CD4-positive, alpha-beta T cell (primary cell): ENCODE measurements around the gene RFNG. TPM values are rescaled to one million over a fixed set of nuclear protein-coding genes. Genes with fewer than 3 reads are reported as not detected.
"Not testable (repeated sequence)": the region's sequence is repeated elsewhere in the genome, so short reads cannot be mapped to it uniquely, and the experiment has no call there.

Source experiments
- ATAC-seq: fragments of 200-7000 bp; cut with Tn5 transposase; one replicate; pipeline ENCODE4 v1.10.0; 2022; ENCODE audit warnings: mild to moderate bottlenecking; ENCODE audit not compliant: poor library complexity
- CTCF ChIA-PET: fragments of 350-600 bp; sonication (Branson Sonifier 250); formaldehyde crosslinking; loops from one replicate; lab custom pipeline; 2021; ENCODE audit warnings: antibody characterized with exemption, inconsistent platforms; lab: Charles Lee
- POLR2A ChIA-PET: fragments of 350-600 bp; sonication (Branson Sonifier 250); formaldehyde crosslinking; loops from one replicate; lab custom pipeline; 2021; ENCODE audit warnings: antibody characterized with exemption, inconsistent platforms; lab: Charles Lee
- DNase-seq, 14 experiments: peaks; one replicate each; pipeline ENCODE4 v3.0.0-alpha.2; 2013 to 2020; ENCODE audit warnings: mixed read lengths in 2 of 14
- H3K27ac ChIP-seq, 2 donors: one replicate each; pipeline versions ENCODE4 v1.5.1 to v1.7.0; 2013; ENCODE audit warnings: low read length in 2 of 2, low read depth in 1 of 2, mild to moderate bottlenecking in 1 of 2
- H3K27me3 ChIP-seq, 2 experiments: 1 replicate in 1 of 2; 2 replicates in 1 of 2; pipeline versions ENCODE4 v1.6.1 to v1.7.0; 2013; ENCODE audit warnings: low read length in 2 of 2, control low read depth in 1 of 2, mild to moderate bottlenecking in 1 of 2, moderate library complexity in 1 of 2; ENCODE audit not compliant: insufficient read depth in 2 of 2, control insufficient read depth in 1 of 2
- H3K36me3 ChIP-seq: one replicate; pipeline ENCODE4 v1.6.1; 2013; ENCODE audit warnings: low read length, control low read depth; ENCODE audit not compliant: insufficient read depth
- H3K4me1 ChIP-seq: one replicate; pipeline ENCODE4 v1.6.1; 2013; ENCODE audit warnings: low read length, control low read depth; ENCODE audit not compliant: insufficient read depth
- H3K4me3 ChIP-seq: one replicate; pipeline ENCODE4 v1.5.1; 2013; ENCODE audit warnings: mild to moderate bottlenecking, low read length, moderate library complexity
- H3K9me3 ChIP-seq, 2 experiments: 1 replicate in 1 of 2; 2 replicates in 1 of 2; pipeline versions ENCODE4 v1.6.1 to v1.7.0; 2013; ENCODE audit warnings: low read length in 2 of 2, mild to moderate bottlenecking in 2 of 2, control low read depth in 1 of 2, moderate library complexity in 1 of 2; ENCODE audit not compliant: control insufficient read depth in 1 of 2, insufficient read depth in 1 of 2
- H3K27ac Mint-ChIP-seq: one replicate; pipeline ENCODE4 v1.8.0; 2020; ENCODE audit warnings: mixed read lengths
- H3K27me3 Mint-ChIP-seq: one replicate; pipeline ENCODE4 v1.8.0; 2021; ENCODE audit warnings: mixed read lengths
- H3K36me3 Mint-ChIP-seq: one replicate; pipeline ENCODE4 v1.8.0; 2021; ENCODE audit warnings: low read depth, mixed read lengths
- H3K4me1 Mint-ChIP-seq: one replicate; pipeline ENCODE4 v1.8.0; 2021; ENCODE audit warnings: low read depth, mixed read lengths
- H3K4me3 Mint-ChIP-seq: one replicate; pipeline ENCODE4 v1.8.0; 2020; ENCODE audit warnings: mild to moderate bottlenecking, mixed read lengths
- H3K9me3 Mint-ChIP-seq: one replicate; pipeline ENCODE4 v1.8.0; 2020; ENCODE audit warnings: mixed read lengths
- intact Hi-C, 2 experiments: fragments of 100-400 bp; cut with DNase I in 1 of 2; cut with micrococcal nuclease in 1 of 2; formaldehyde crosslinking; loops; one replicate each; pipeline versions ENCODE4 v1.15.1 to v1.9.0; 2023 to 2025; cut with DNase I, micrococcal nuclease
- total RNA-seq, 174 experiments: library from RNA in 2 of 174; stranded (reverse) in 2 of 174; gene quantifications; one replicate each; pipeline ENCODE4 v1.2.3 and lab custom pipeline; 2021 to 2026
- TF ChIP-seq, protein P1 (sequence below): fragments of 200-600 bp; IDR thresholded peaks from one replicate; pipeline ENCODE4 v1.8.0; 2022; ENCODE audit warnings: antibody characterized with exemption, mild to moderate bottlenecking

Gene RFNG
- total RNA-seq, 2 experiments from 2014 or later, result 28.1 to 31.2 TPM

DNA sequence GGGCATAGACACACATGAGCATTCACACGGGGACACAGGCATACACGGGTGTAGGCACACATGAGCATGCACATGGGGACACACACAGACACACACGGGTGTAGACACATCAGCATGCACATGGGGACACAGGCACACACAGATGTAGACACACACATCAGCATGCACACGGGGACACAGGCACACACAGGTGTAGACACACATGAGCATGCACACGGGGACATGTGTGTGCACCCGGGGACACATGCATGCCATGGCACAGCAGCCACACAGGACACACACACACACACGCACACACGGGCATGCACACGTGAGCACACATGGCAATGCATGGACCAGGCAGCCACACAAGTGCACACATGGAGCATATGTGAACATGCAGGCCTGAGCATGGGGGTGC, 9.0 kb downstream of the RFNG start:
- no peaks in the 10 kb centered on the region for H3K27me3 Mint-ChIP-seq
- H3K36me3 ChIP-seq, result peaks cover 5% of the 10 kb centered on the region
- DNase-seq, result no peak
- no peak overlapping the region for H3K27ac Mint-ChIP-seq
- TF ChIP-seq, protein P1, sequence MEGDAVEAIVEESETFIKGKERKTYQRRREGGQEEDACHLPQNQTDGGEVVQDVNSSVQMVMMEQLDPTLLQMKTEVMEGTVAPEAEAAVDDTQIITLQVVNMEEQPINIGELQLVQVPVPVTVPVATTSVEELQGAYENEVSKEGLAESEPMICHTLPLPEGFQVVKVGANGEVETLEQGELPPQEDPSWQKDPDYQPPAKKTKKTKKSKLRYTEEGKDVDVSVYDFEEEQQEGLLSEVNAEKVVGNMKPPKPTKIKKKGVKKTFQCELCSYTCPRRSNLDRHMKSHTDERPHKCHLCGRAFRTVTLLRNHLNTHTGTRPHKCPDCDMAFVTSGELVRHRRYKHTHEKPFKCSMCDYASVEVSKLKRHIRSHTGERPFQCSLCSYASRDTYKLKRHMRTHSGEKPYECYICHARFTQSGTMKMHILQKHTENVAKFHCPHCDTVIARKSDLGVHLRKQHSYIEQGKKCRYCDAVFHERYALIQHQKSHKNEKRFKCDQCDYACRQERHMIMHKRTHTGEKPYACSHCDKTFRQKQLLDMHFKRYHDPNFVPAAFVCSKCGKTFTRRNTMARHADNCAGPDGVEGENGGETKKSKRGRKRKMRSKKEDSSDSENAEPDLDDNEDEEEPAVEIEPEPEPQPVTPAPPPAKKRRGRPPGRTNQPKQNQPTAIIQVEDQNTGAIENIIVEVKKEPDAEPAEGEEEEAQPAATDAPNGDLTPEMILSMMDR, result no peak
- no peaks in the 10 kb centered on the region for H3K9me3 ChIP-seq
- no peak overlapping the region for H3K4me3 Mint-ChIP-seq
- ChIA-PET POLR2A (no interaction called here), CTCF (no interaction called here)
- H3K36me3 Mint-ChIP-seq, result peaks cover 10% of the 10 kb centered on the region
- peaks cover 9% of the 10 kb centered on the region for H3K4me1 Mint-ChIP-seq
- H3K27me3 ChIP-seq, result no peaks in the 10 kb centered on the region
- ATAC-seq, result no peak
- intact Hi-C loops, result no loop called here
- H3K27ac ChIP-seq, result no peak overlapping the region
- no peak overlapping the region for H3K4me3 ChIP-seq
- H3K4me1 ChIP-seq, result peaks cover 5% of the 10 kb centered on the region
- H3K9me3 Mint-ChIP-seq, result no peaks in the 10 kb centered on the region

GRCh38 chr17:82041144-82041814, 10.3 kb downstream of the RFNG start:
- H3K27ac Mint-ChIP-seq, result peak overlapping the region; percentile 33
- H3K36me3 Mint-ChIP-seq, result peaks cover 7% of the 10 kb centered on the region
- TF ChIP-seq, protein P1, result no peak
- CTCF ChIA-PET, result interaction anchor here (1.7 to 2.8 kb wide), 2 partner anchors 11 to 82 kb away, joined by 5 to 10 read pairs; no protein-coding TSS in a partner anchor
- no peaks in the 10 kb centered on the region for H3K27me3 Mint-ChIP-seq
- no peaks in the 10 kb centered on the region for H3K9me3 Mint-ChIP-seq
- H3K4me1 ChIP-seq, result peaks cover 16% of the 10 kb centered on the region
- no peak overlapping the region for H3K4me3 Mint-ChIP-seq
- H3K9me3 ChIP-seq, result no peaks in the 10 kb centered on the region
- H3K27ac ChIP-seq, result no peak overlapping the region
- H3K27me3 ChIP-seq, result no peaks in the 10 kb centered on the region
- H3K4me1 Mint-ChIP-seq, result peaks cover 9% of the 10 kb centered on the region
- no peak overlapping the region for H3K4me3 ChIP-seq
- ATAC-seq (no peak), DNase-seq (no peak)
- POLR2A ChIA-PET, result no interaction called here
- H3K36me3 ChIP-seq, result no peaks in the 10 kb centered on the region
- intact Hi-C loops, result no loop called here

- ATAC-seq, result no peak
- Mint-ChIP-seq H3K4me1 (peaks cover 18% of the 10 kb centered on the region), H3K27ac (no peak overlapping the region), H3K27me3 (no peaks in the 10 kb centered on the region), H3K4me3 (peak overlapping the region; percentile 46), H3K36me3 (peaks cover 16% of the 10 kb centered on the region), H3K9me3 (no peaks in the 10 kb centered on the region)
- DNase-seq, result no peak
- POLR2A ChIA-PET, result no interaction called here
- CTCF ChIA-PET, result interaction anchor here (1.7 to 2.8 kb wide), 2 partner anchors 9 to 80 kb away, joined by 5 to 10 read pairs; no protein-coding TSS in a partner anchor
- Histone ChIP-seq H3K9me3 (no peaks in the 10 kb centered on the region), H3K4me1 (peaks cover 25% of the 10 kb centered on the region), H3K36me3 (no peaks in the 10 kb centered on the region), H3K27ac (no peak overlapping the region), H3K4me3 (no peak overlapping the region), H3K27me3 (no peaks in the 10 kb centered on the region)
- TF ChIP-seq, protein P1, result no peak
- intact Hi-C loops, result loop anchor here (5.0 to 10.0 kb wide), 6 partner anchors 85 to 515 kb away; partner anchors contain the start of genes HEXD (in 2 of the 2) and OGFOD3 (in 2 of the 2)
These were observed 11.8 kb downstream of the RFNG start for GRCh38 chr17:82039695-82040299.

- H3K9me3 ChIP-seq, H3K27ac ChIP-seq, H3K27me3 Mint-ChIP-seq, H3K27me3 ChIP-seq, H3K27ac Mint-ChIP-seq, H3K36me3 ChIP-seq, ATAC-seq, H3K9me3 Mint-ChIP-seq, POLR2A ChIA-PET, H3K4me3 ChIP-seq, DNase-seq: not testable (repeated sequence)
- peak overlapping the region; percentile 30 for H3K4me3 Mint-ChIP-seq
- CTCF ChIA-PET, result interaction anchor here (0.6 kb wide), 1 partner anchor 406 kb away, joined by 5 read pairs; no protein-coding TSS in a partner anchor
- peaks cover 23% of the 10 kb centered on the region for H3K4me1 Mint-ChIP-seq
- intact Hi-C loops, result loop anchor here (5.0 to 10.0 kb wide), 6 partner anchors 86 to 516 kb away; partner anchors contain the start of genes HEXD (in 2 of the 2) and OGFOD3 (in 2 of the 2)
- H3K4me1 ChIP-seq, result peaks cover 25% of the 10 kb centered on the region
- H3K36me3 Mint-ChIP-seq, result peaks cover 16% of the 10 kb centered on the region
These were observed 12.7 kb downstream of the RFNG start for GRCh38 chr17:82038796-82039409.
